Activated CD8-positive, alpha-beta memory T cell treated with anti-CD3 and anti-CD28 coated beads for 4 hours (primary cell): ENCODE measurements around the gene FAM234A.

ENCODE experiments used
- DNase-seq, 2 donors: peaks; one replicate each; pipeline ENCODE4 v3.0.0-alpha.2; 2020; ENCODE audit warnings: low read depth in 2 of 2

FAM234A gene

DNA sequence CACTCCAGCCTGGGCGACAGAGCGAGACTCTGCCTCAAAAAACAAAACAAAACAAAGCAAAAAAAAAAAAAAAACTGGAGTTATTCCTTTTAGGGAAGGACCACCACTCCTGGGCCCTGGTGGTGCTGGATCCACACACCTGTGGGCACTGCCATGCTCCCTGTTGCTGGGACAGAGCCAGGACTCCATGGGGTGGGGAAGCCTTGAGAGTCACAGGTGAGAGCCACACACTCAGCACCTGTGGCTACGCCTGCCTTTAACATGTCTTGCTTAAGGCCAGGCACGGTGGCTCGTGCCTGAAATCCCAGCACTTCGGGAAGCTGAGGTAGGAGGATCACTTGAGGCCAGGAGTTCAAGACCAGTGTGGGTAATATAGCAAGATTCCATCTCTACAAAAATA, 66.6 kb downstream of the FAM234A start:
- DNase-seq: no peak

DNA sequence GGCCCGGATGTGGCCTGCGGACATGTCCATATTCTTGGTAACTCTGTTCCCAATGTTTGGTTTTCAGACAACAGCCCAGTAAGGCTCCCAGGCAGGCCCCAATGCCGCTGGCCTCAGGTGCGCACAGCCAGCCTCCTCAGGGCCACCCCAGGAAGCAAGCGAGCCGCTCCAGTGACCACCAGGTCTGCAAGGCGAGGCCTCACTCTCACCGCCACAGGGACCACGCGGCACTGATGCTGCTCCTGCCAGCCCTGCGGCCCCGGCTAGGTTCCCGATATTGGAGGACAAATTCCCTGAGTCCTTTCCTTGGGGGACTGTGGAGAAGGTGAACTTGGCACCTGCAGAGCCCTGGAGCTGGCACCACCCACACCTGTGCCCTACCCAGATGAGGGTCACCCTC, 67.3 kb downstream of the FAM234A start:
- DNase-seq: no peak

DNA sequence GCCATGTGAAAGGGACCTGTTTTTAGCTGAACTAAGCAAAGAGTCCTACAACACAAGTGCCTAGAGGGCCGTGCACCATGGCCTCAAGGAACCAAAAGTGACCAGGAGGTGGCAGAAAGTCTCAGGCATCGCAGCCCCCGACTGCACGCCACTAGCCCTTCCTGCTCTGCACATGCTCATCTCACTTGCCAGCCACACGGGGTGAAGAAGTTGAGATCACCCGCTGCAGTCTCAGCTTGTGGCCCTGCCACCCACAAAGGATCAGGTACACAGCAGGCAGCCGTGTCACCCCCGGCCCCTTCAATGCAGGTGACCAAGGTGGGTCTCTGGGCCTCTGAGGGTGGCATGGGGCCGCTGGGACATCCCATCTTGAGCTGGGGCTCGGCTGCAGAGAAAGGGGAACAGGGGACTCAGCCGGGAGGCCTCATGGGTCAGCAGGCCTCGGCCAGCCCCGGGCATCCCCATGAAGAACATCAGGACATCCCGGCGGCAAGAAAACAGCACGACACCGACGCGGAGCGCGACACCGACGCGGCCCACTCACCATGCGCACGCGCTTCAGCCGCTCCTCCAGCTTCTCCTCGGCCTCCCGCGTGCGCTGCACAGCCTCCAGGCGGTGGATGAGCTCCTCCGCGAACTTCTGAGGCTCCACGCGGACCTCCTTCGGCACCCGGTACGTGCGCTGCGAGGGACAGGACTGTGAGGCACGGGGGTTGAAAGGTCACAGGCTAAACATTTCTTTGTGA, 69.3 kb downstream of the FAM234A start:
- no peak for DNase-seq

DNA sequence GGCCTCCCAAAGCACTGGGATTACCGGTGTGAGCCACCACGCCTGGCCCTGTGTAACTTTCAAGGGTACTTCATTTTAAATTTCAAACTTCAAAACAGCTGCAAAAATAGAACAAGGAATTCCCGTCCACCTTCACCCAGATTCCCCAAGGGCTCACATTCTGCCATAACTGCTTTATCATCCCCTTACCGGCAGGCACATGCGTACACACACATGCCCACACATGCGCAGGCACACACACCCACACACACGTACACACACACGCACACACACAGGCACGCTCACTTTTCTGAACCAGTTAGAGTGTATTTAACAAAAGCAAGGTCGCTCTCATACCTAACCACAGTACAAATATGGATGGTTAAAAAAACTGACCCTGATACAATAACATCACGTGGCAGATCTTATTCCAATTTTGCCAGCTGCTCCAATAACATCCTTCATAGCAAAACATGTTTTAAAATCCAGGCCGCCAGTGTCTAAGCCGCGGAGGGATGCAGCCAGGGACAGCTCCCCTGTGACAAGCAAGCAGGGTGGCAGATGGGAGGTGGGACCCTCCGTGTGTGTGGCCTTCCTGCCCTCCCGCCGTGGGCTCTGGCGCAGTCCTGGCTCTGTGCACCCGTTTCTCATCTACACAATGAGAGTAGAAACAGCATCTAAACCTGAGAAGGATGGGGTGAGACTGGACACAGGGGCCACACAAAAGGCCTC, 71.5 kb downstream of the FAM234A start:
- no peak for DNase-seq

DNA sequence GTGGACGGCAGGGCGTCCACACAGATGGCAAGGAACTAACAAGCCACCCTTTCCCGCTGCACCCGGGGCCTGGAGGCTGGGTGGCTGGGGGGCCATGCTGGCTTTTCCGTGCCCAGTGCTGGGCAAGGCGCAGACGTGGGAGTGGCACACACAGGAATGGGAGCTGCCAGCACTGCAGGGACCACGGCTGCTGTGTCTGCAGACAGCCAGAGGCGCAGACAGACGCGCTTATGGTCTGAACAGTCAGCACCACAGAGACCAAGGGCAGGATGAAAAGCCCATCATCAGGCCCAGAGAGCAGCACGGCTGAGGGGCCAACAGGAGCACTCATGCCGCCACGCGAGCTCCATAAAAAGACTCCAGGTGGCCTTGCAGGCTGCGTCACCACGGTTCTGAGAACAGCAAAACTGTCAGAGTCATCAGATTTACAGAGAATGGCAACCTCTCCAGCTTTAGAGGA, 72.3 kb downstream of the FAM234A start:
- DNase-seq: no peak

DNA sequence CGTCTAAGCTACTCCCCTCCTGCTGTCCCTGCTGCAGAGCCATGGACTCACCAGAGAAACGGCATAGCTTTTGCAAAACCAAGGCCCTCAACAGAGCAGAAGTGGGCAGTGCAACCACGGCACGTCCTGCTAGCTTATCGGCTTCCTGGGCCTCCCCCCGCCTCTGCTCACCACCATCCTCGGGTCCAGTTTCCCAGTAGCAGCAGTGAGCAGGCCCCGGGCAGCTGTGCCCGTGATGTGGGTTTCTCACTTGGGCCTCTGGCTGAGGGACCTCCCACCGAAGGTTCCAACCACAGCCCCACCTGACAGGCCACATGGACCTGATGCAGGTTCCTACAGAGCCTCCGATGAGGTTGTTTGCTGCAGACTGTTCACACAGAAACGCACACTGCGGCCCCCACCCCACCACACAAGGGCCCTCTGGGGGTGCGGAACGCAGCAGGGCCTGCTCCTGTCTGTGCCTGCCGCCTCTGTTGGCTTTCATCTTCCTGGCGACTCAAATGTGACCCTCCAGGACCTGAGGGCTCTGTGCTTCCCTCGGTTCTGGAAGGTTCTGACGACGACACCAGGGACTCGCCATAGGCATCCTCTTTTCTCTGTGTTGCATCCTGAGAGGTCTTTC, 73.2 kb downstream of the FAM234A start:
- no peak for DNase-seq

DNA sequence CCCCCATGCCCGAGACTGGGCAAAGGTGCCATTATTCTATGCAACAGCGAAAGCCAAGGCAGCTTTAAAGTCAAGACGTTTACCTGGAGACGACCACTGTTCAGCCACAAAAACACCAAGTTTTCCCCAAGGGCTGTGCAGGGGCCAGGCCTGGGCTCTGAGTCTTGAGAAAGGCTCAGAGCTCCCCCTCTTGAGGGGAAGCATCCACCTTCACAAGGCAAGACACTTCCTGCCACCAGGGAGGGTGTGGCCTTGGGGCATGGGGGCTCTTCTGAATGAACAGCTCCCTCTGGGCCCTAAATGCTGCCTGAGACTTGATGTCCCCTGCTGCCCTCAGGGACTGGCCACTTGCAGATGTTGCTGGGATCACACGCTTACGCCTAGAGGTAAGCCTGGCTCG, 74.9 kb downstream of the FAM234A start:
- DNase-seq: no peak

DNA sequence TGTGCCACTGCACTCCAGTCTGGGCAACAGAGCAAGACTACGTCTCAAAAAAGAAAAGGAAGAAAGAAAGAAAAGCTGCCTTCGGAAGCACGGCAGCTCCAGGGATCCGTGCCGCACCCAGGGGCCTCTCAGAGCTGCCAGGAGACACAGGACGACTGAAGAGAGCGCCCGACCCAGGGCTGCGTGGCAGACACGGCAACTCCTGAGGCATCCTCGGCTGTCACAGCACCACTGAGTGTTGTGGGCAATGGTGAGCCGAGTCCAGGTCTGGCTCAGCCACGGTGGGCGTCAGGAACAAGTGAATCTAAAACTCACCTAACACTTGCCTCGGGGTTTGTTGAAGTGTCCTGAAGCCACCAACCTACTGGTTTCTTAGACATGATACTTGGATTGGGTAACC, 77.1 kb downstream of the FAM234A start:
- no peak for DNase-seq

DNA sequence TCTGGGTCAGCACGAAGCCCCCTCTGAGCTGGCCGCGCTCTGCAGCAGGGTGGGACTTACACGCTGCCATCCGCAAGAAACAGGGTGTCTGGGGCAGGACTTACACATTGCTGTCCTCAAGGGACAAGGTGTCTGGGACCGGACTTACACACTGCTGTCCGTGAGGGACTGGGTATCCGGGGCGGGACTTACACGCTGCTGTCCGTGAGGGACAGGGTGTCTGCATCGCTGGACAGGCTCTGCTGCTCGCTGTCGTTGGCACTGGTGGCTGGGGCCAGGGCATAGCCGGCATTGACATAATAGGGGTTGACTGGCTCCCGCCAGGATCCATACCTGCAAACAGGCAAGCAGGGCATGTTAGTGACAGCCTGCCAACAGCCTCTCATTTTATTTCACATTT, 79.7 kb downstream of the FAM234A start:
- no peak for DNase-seq

DNA sequence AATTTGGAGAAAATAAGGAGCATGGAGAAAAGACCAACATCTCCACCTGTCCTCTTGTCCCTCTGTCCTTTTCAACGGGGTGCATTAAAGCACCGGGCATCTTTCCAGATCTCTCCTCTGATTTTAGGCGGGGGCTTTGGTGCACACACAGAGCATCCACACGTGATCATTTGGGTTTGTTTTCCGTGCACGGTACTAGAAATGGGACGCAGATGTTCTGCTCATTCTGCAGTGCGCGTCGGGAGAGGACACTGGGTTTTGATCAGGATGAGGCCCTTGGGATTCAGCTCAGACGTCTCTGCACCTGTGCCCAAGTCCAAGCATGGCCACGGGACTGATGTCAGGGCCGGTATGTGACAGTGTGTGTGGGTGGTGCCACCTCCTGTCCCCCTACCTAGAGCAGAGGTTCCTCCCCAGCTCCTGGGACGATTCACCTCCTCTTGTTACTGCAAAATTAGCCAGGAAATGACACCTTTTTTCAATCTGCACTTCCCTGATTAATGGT, 80.2 kb downstream of the FAM234A start:
- no peak for DNase-seq
